Measurements from ENCODE around the gene CHURC1. TPM values are rescaled to one million over a fixed set of nuclear protein-coding genes. Genes with fewer than 3 reads are reported as not detected.

The CHURC1 gene
- total and polyA plus RNA-seq, 2 experiments from 2014 or later: 42.0 to 218 TPM

DNA sequence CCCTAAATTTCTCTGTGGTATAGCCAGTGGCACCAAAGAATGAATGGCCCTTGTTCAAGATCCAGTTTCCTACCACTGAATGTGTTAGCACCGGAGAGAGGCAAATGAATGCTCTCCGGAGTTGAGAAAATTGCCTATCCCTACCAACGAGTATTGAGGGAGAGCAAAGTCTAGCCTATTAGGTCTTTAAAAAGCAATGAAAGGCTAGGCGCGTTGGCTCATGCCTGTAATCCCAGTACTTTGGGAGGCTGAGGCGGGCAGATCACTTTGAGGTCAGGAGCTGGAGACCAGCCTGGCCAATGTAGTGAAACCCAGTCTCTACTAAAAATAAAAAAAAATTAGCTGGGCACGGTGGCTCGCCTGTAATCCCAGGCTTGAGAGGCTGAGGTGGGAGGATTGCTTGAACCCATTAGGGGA, 58.8 kb downstream of the CHURC1 start:
- Histone ChIP-seq H3K9me2 (ENCODE audit: insufficient read depth) (peaks cover 5% of the 10 kb centered on the region; the same call in 1 of the 2 replicates), H3K4me2 (peak overlapping the region; percentile 87), H4K20me1 (replicated peaks; ENCODE audit: insufficient read depth) (peaks cover 5% of the 10 kb centered on the region; the same call in 1 of the 2 replicates), H3K4me1 (ENCODE audit: insufficient read depth) (peaks cover 63% of the 10 kb centered on the region), H3K27me3 (ENCODE audit: insufficient read depth) (no peaks in the 10 kb centered on the region; the same call in 1 of the 2 replicates), H2AFZ (no peak overlapping the region), H3K4me3 (peak overlapping the region; percentile 78), H3K79me2 (replicated peaks; ENCODE audit: insufficient read depth) (peaks cover 24% of the 10 kb centered on the region), H3K27ac (ENCODE audit: low read depth) (peak overlapping the region; percentile 32; the same call in 1 of the 2 replicates), H3K36me3 (ENCODE audit: insufficient read depth) (no peaks in the 10 kb centered on the region), H3F3A (replicated peaks; ENCODE audit: low read depth) (peaks cover 21% of the 10 kb centered on the region)
- TF ChIP-seq, protein P1, sequence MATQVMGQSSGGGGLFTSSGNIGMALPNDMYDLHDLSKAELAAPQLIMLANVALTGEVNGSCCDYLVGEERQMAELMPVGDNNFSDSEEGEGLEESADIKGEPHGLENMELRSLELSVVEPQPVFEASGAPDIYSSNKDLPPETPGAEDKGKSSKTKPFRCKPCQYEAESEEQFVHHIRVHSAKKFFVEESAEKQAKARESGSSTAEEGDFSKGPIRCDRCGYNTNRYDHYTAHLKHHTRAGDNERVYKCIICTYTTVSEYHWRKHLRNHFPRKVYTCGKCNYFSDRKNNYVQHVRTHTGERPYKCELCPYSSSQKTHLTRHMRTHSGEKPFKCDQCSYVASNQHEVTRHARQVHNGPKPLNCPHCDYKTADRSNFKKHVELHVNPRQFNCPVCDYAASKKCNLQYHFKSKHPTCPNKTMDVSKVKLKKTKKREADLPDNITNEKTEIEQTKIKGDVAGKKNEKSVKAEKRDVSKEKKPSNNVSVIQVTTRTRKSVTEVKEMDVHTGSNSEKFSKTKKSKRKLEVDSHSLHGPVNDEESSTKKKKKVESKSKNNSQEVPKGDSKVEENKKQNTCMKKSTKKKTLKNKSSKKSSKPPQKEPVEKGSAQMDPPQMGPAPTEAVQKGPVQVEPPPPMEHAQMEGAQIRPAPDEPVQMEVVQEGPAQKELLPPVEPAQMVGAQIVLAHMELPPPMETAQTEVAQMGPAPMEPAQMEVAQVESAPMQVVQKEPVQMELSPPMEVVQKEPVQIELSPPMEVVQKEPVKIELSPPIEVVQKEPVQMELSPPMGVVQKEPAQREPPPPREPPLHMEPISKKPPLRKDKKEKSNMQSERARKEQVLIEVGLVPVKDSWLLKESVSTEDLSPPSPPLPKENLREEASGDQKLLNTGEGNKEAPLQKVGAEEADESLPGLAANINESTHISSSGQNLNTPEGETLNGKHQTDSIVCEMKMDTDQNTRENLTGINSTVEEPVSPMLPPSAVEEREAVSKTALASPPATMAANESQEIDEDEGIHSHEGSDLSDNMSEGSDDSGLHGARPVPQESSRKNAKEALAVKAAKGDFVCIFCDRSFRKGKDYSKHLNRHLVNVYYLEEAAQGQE (IDR thresholded peaks at IDR 0.05; ENCODE audit: unreplicated experiment): no peak
- Mint-ChIP-seq H3K36me3 (ENCODE audit: low read depth) (peaks cover 4% of the 10 kb centered on the region; the same call in 2 of the 3 replicates), H3K4me3 (peak overlapping the region; percentile 79), H3K4me1 (peaks cover 50% of the 10 kb centered on the region), H3K27ac (no peak overlapping the region), H3K9me3 (no peaks in the 10 kb centered on the region), H3K27me3 (ENCODE audit: insufficient read depth, low read depth, poor library complexity) (peaks cover 11% of the 10 kb centered on the region)
- no peak for ATAC-seq
- no peak for DNase-seq (ENCODE audit: low spot score)

DNA sequence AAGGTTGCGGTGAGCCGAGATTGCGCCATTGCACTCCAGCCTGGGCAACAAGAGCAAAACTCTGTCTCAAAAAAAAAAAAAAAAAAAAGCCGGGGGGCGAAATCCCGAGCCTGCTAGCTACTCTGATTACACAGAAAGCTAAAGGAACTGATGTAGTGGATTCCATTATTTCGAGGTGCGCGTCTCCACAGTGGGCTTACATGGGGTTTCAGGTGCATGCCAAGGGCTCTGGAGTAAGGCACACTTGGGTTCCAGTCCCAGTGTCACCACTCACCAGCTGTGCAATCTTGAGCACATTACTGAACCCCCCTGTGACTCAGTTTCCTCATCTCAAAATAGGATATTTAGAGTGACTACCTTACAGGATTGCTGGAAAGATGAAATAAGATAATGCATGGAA, 59.6 kb downstream of the CHURC1 start:
- Histone ChIP-seq H2AFZ (no peak overlapping the region), H3K4me3 (no peak overlapping the region), H3K79me2 (replicated peaks; ENCODE audit: insufficient read depth) (peaks cover 16% of the 10 kb centered on the region), H4K20me1 (replicated peaks; ENCODE audit: insufficient read depth) (peaks cover 5% of the 10 kb centered on the region; the same call in 1 of the 2 replicates), H3K4me1 (ENCODE audit: insufficient read depth) (peaks cover 60% of the 10 kb centered on the region), H3K4me2 (peak overlapping the region; percentile 60; the same call in 1 of the 2 replicates), H3F3A (replicated peaks; ENCODE audit: low read depth) (peaks cover 21% of the 10 kb centered on the region), H3K36me3 (ENCODE audit: insufficient read depth) (no peaks in the 10 kb centered on the region), H3K27me3 (ENCODE audit: insufficient read depth) (no peaks in the 10 kb centered on the region; the same call in 1 of the 2 replicates), H3K27ac (ENCODE audit: low read depth) (no peak overlapping the region), H3K9me2 (ENCODE audit: insufficient read depth) (0 out of 2 replicates have a peak, but pooled peaks cover 5% of the 10 kb centered on the region)
- Mint-ChIP-seq H3K36me3 (ENCODE audit: low read depth) (no peaks in the 10 kb centered on the region), H3K27ac (no peak overlapping the region), H3K27me3 (ENCODE audit: insufficient read depth, low read depth, poor library complexity) (peaks cover 11% of the 10 kb centered on the region), H3K9me3 (no peaks in the 10 kb centered on the region), H3K4me3 (no peak overlapping the region), H3K4me1 (peaks cover 47% of the 10 kb centered on the region)
- no peak for DNase-seq (ENCODE audit: low spot score)
- ATAC-seq: no peak
- TF ChIP-seq CREB1 (CRISPR knock-in tag; IDR thresholded peaks at IDR 0.05; ENCODE audit: low read depth) (no peak), ZNF331 (CRISPR knock-in tag; IDR thresholded peaks at IDR 0.05; ENCODE audit: low read depth) (no peak), POLR2AphosphoS5 (IDR thresholded peaks at IDR 0.05; ENCODE audit: low read depth) (no peak), EZH2phosphoT487 (IDR thresholded peaks at IDR 0.05; ENCODE audit: unreplicated experiment) (no peak), JUNB (IDR thresholded peaks at IDR 0.05; ENCODE audit: unreplicated experiment) (no peak), STAT1 (IDR thresholded peaks at IDR 0.05; ENCODE audit: unreplicated experiment) (no peak)
- TF ChIP-seq, protein P1 (IDR thresholded peaks at IDR 0.05; ENCODE audit: unreplicated experiment): no peak
- TF ChIP-seq, protein P2, sequence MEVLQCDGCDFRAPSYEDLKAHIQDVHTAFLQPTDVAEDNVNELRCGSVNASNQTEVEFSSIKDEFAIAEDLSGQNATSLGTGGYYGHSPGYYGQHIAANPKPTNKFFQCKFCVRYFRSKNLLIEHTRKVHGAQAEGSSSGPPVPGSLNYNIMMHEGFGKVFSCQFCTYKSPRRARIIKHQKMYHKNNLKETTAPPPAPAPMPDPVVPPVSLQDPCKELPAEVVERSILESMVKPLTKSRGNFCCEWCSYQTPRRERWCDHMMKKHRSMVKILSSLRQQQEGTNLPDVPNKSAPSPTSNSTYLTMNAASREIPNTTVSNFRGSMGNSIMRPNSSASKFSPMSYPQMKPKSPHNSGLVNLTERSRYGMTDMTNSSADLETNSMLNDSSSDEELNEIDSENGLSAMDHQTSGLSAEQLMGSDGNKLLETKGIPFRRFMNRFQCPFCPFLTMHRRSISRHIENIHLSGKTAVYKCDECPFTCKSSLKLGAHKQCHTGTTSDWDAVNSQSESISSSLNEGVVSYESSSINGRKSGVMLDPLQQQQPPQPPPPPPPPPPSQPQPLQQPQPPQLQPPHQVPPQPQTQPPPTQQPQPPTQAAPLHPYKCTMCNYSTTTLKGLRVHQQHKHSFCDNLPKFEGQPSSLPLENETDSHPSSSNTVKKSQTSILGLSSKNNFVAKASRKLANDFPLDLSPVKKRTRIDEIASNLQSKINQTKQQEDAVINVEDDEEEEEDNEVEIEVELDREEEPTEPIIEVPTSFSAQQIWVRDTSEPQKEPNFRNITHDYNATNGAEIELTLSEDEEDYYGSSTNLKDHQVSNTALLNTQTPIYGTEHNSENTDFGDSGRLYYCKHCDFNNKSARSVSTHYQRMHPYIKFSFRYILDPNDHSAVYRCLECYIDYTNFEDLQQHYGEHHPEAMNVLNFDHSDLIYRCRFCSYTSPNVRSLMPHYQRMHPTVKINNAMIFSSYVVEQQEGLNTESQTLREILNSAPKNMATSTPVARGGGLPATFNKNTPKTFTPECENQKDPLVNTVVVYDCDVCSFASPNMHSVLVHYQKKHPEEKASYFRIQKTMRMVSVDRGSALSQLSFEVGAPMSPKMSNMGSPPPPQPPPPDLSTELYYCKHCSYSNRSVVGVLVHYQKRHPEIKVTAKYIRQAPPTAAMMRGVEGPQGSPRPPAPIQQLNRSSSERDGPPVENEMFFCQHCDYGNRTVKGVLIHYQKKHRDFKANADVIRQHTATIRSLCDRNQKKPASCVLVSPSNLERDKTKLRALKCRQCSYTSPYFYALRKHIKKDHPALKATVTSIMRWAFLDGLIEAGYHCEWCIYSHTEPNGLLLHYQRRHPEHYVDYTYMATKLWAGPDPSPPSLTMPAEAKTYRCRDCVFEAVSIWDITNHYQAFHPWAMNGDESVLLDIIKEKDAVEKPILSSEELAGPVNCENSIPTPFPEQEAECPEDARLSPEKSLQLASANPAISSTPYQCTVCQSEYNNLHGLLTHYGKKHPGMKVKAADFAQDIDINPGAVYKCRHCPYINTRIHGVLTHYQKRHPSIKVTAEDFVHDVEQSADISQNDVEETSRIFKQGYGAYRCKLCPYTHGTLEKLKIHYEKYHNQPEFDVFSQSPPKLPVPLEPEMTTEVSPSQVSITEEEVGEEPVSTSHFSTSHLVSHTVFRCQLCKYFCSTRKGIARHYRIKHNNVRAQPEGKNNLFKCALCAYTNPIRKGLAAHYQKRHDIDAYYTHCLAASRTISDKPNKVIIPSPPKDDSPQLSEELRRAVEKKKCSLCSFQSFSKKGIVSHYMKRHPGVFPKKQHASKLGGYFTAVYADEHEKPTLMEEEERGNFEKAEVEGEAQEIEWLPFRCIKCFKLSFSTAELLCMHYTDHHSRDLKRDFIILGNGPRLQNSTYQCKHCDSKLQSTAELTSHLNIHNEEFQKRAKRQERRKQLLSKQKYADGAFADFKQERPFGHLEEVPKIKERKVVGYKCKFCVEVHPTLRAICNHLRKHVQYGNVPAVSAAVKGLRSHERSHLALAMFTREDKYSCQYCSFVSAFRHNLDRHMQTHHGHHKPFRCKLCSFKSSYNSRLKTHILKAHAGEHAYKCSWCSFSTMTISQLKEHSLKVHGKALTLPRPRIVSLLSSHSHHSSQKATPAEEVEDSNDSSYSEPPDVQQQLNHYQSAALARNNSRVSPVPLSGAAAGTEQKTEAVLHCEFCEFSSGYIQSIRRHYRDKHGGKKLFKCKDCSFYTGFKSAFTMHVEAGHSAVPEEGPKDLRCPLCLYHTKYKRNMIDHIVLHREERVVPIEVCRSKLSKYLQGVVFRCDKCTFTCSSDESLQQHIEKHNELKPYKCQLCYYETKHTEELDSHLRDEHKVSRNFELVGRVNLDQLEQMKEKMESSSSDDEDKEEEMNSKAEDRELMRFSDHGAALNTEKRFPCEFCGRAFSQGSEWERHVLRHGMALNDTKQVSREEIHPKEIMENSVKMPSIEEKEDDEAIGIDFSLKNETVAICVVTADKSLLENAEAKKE (CRISPR knock-in tag; IDR thresholded peaks at IDR 0.05): no peak
